Measurements from ENCODE around the gene GLRX. TPM values are rescaled to one million over a fixed set of nuclear protein-coding genes. Genes with fewer than 3 reads are reported as not detected.

GLRX gene
- polyA plus RNA-seq, 1 donor (not counting 4 experiments of a cell fraction or from before 2014, with no cell fraction given) = 15.6 TPM

GRCh38 chr5:95783661-95784060 lies 38.9 kb downstream of the GLRX start:
- Histone ChIP-seq H3K9me1 (ENCODE audit: control insufficient read depth, extremely low read depth, insufficient read depth, low read length) (no peaks in the 10 kb centered on the region), H3K4me3 (ENCODE audit: control insufficient read depth in 2 of 3, extremely low read depth in 1 of 3, insufficient read depth in 2 of 3, low read depth in 1 of 3, low read length in 3 of 3) (no peak overlapping the region), H4K20me1 (ENCODE audit: control insufficient read depth, extremely low read depth, insufficient read depth, low read length) (no peaks in the 10 kb centered on the region), H3K4me1 (ENCODE audit: control insufficient read depth, extremely low read depth, insufficient read depth, low read length) (no peaks in the 10 kb centered on the region), H2AFZ (ENCODE audit: control insufficient read depth, low read length) (no peak overlapping the region), H3K36me3 (ENCODE audit: control insufficient read depth in 2 of 2, extremely low read depth in 1 of 2, insufficient read depth in 2 of 2, low read length in 2 of 2) (no peaks in the 10 kb centered on the region), H3K9ac (ENCODE audit: control insufficient read depth, extremely low read depth, insufficient read depth, low read length) (no peak overlapping the region), H3K27me3 (ENCODE audit: control insufficient read depth, extremely low read depth, insufficient read depth, low read length) (no peaks in the 10 kb centered on the region), H3K4me2 (ENCODE audit: control insufficient read depth, extremely low read depth, insufficient read depth, low read depth, low read length) (no peak overlapping the region), H3K9me3 (ENCODE audit: control insufficient read depth, low read depth, low read length) (no peaks in the 10 kb centered on the region), H3K27ac (ENCODE audit: control insufficient read depth, insufficient read depth, low read length) (no peak overlapping the region), H3K79me2 (ENCODE audit: control insufficient read depth, insufficient read depth, low read length) (no peaks in the 10 kb centered on the region)
- FAIRE-seq (no peak), DNase-seq (ENCODE audit: low read depth, low spot score) (no peak)
- TF ChIP-seq EZH2 (IDR thresholded peaks at IDR 0.05; ENCODE audit: low read length) (no peak), CTCF (optimal IDR thresholded peaks at IDR 0.05 in 1 of 3, IDR thresholded peaks at IDR 0.05 in 1 of 3, conservative IDR thresholded peaks at IDR 0.05 in 1 of 3; ENCODE audit: extremely low read depth in 1 of 3, insufficient read depth in 2 of 3, low read length in 3 of 3) (no peak)
- dilution Hi-C loops (cut with MboI; ENCODE audit: extremely low pct_ligation_motif_present, low sequenced_read_pairs) = no loop called here

- FAIRE-seq (no peak), DNase-seq (ENCODE audit: low read depth, low spot score) (no peak)
- H4K20me1 ChIP-seq (ENCODE audit: control insufficient read depth, extremely low read depth, insufficient read depth, low read length) = no peaks in the 10 kb centered on the region
- no peaks in the 10 kb centered on the region for H3K9me3 ChIP-seq (ENCODE audit: control insufficient read depth, low read depth, low read length)
- no peaks in the 10 kb centered on the region for H3K9me1 ChIP-seq (ENCODE audit: control insufficient read depth, extremely low read depth, insufficient read depth, low read length)
- H3K4me1 ChIP-seq (ENCODE audit: control insufficient read depth, extremely low read depth, insufficient read depth, low read length) = no peaks in the 10 kb centered on the region
- H3K4me3 ChIP-seq (ENCODE audit: control insufficient read depth in 2 of 3, extremely low read depth in 1 of 3, insufficient read depth in 2 of 3, low read depth in 1 of 3, low read length in 3 of 3) = no peak overlapping the region
- TF ChIP-seq CTCF (optimal IDR thresholded peaks at IDR 0.05 in 1 of 3, IDR thresholded peaks at IDR 0.05 in 1 of 3, conservative IDR thresholded peaks at IDR 0.05 in 1 of 3; ENCODE audit: extremely low read depth in 1 of 3, insufficient read depth in 2 of 3, low read length in 3 of 3) (no peak), EZH2 (IDR thresholded peaks at IDR 0.05; ENCODE audit: low read length) (no peak)
- dilution Hi-C loops (cut with MboI; ENCODE audit: extremely low pct_ligation_motif_present, low sequenced_read_pairs) = no loop called here
- no peaks in the 10 kb centered on the region for H3K79me2 ChIP-seq (ENCODE audit: control insufficient read depth, insufficient read depth, low read length)
- H3K4me2 ChIP-seq (ENCODE audit: control insufficient read depth, extremely low read depth, insufficient read depth, low read depth, low read length) = no peak overlapping the region
- H3K9ac ChIP-seq (ENCODE audit: control insufficient read depth, extremely low read depth, insufficient read depth, low read length) = no peak overlapping the region
- H2AFZ ChIP-seq (ENCODE audit: control insufficient read depth, low read length) = no peak overlapping the region
- H3K27ac ChIP-seq (ENCODE audit: control insufficient read depth, insufficient read depth, low read length) = no peak overlapping the region
- H3K36me3 ChIP-seq (ENCODE audit: control insufficient read depth in 2 of 2, extremely low read depth in 1 of 2, insufficient read depth in 2 of 2, low read length in 2 of 2) = no peaks in the 10 kb centered on the region
- no peaks in the 10 kb centered on the region for H3K27me3 ChIP-seq (ENCODE audit: control insufficient read depth, extremely low read depth, insufficient read depth, low read length)
Observed at GRCh38 chr5:95782181-95782580, 40.3 kb downstream of the GLRX start.
